NCI-H1417 (cell line): ENCODE data around the gene C17orf107.
A peak's percentile ranks its signal among the peaks of the same experiment; 100 is the strongest.

ENCODE experiments used
- DNase-seq, 3 experiments: peaks; one replicate each; lab custom pipeline; 2025; lab: John Stamatoyannopoulos, UW

The C17orf107 gene

DNA sequence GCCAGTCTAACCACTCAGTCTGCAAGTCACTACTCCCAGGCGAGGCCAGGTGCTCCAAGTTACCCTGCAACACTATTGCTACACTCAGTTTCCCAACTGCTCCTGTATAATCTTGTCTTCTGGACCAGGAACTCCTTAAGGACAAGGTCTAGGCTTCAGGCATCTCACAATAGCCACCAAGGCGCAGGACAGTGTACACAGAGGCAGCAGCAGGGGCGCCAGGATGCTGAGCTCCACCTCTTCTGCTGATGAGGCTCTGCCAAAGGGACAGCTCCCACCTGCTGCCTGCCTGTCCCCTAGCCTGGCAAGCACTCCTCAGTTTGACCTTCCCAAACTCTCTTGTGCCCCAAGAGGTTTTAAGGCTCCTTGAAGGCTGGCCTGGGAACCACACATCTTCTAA is 37.1 kb downstream of the C17orf107 start:
- DNase-seq: no peak

DNA sequence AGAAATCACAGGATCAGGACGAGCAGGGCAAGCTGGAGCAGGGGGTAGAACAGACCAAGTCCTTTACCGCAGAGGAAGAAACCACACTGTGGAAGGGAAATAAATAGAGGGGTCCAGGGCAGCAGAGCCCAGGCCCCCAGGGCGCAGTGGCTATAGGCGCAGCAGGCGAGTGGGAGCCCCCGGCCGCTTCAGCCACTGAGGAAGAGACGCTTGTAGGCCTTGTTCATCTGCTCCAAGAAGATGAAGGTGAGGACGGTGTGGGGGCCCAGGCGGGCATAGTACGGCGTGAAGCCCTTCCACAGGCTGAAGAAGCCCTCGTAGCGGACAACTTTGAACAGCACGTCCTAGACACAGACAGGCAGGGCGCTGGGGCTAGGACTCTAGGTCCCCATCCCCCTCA is 38.2 kb downstream of the C17orf107 start:
- DNase-seq: no peak

DNA sequence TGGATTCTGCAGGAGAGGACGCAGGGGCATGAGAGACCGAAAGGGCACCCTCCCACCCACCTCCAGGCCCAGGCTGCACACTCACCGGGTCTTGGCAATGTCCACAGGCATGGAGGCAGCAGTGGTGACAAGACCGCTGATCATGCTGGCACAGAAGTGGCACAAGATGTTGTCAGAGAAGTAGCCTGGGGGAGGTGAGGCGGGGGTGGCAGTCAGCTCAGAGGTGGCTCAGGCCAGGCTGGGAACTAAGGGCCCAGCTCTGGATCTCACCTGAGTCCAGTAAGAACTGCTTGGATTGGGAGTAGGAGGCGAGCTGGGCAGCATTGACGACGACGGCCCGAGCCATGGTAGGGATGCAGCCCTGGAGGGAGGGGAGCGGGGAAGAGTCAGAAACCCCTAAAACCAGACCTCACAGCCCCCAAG is 38.7 kb downstream of the C17orf107 start:
- no peak for DNase-seq

DNA sequence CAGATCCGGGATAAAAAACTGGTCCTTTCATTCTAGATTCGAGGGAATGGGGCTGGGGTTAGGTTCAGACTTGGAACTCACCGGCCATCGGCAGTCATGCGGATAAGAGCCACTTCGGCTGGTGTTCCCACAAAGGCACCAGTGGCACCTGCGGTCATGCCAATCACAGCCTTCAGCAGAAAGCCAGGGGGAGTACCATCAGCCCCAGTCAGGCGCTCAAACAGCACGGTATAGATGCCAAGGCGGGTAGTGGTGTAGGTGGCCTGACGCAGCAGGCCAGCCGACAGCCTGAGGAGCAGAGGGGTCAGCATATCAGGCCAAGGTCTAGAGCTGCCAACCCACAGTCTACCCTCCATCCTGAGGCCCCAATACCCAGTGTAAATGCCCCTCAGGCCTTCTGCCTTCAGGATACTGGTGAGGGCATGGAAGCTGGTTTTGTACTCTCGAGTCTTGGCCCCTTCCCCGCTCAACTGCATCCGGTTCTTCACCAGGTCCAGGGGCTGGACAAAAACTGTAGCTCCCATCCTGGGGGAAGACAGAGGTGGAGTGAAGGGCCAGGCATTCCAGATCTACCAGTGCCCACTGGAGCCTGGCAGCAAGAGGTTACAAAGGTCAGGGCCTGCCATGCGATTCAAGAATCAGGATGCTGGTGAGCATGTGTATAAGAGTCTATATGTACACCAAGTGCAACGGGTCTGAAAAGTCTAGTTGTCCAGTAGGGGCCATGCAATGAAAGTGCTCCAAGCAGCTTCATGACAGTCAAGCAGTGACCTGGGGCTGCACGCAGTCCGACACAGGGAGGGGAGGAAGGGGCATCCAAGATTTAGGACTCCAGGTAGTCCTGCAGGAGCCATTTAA is 39.6 kb downstream of the C17orf107 start:
- peak in 1 of 3 experiments; percentile 8 for DNase-seq

DNA sequence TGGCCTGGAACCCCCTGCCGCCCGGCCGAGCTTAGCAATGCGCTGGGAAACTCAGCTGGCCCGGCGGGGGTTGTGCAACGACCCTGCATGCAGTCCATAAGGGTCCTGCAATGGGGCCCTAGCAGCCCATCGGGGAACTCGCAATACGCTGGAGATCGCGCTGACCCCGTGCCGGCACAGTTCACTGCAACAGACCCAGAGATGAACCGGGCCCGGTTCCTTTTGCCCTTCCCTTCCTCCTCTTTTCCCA is 40.1 kb downstream of the C17orf107 start:
- no peak for DNase-seq

DNA sequence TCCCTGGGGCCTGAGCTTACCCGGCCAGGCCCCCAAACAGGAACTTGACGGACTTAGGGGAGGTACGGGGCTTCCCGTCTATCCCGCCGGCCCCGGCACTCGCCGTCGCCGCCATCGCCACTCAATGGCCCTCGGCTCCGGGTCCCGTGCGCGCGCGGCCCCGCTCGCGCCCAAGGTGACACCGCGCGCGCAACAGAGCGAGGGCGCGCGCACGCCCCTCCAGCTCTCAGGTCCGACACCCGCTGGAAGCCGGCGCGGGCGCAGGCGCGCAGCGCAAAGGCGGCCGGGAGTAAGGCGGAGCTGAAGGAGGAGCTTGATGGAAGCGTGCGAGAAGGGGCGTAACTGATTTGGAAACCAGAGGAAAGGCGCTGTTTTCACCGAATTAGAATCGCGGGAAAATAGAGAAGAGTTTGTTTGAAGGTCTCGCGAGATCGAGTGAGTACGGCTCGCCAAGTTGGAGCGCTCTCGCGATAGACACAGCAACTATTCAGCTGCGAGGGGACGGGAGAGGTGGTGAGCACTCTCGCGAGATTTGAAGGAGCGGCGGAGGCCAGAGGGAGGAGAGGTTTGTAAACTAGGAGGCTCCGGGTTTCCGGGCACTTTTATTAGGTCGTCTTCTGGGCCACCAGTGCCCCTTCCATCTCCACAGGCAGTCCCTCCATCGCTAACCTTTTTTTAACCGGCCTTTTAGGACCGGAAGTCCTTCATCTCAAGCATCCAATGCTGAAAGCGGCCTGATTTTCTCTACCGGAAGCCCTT is 40.6 kb downstream of the C17orf107 start, which contains the start of the genes RNF167 and SLC25A11:
Gene RNF167 (plus strand): TSS at position 473 of the 759 bp plus-strand sequence. CDS start 642 bp downstream, outside the sequence.
Gene SLC25A11 (minus strand): TSS at position 251 of the 759 bp plus-strand sequence. CDS start 136 bp downstream, at position 115.
- DNase-seq: peak; percentile 98 to 99 (median 98)

DNA sequence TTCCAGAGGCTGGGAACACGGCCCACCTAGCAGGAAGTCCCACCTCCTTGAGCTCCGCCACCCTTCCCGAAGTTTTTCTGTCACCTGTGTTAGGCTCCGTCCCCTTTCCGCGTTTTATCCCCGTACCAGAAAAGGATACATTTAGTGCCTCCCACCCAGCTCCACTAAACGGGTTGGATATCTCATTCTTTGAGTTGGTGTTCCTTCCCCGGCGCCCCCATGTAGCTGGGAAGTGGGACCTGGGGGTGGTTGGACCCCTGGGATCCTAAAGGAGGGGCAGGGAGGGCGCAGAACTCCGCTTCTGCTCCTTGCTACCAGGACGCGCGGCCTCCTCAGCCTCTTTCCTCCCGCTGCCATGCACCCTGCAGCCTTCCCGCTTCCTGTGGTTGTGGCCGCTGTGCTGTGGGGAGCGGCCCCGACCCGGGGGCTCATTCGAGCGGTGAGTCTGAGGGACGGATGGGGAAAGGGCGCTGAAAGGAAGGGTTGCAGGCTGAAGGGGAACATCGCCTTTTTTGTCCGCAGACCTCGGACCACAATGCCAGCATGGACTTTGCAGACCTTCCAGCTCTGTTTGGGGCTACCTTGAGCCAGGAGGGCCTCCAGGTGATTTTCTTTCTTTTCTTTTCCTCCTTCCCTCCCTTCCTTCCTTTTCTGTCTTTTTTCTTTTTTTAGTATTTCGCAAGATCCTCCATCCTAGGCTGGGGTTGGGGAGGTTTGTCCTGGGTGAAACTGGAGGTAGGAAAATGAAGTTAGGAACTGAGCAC is 41.4 kb downstream of the C17orf107 start:
- DNase-seq: no peak

DNA sequence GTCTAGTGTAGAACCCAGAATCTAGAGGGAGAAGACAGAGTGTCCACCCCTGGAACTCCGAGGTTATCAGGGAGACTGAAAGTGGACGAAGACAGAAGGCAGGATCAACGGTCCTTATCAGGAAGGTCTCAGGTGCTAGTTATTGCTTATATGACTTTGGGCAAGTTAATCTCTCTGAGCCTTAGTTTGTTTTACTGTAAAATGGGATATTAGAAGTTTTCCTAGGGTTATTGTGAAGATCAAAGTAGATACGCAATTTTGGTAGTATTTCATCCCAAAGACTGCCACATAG is 41.9 kb downstream of the C17orf107 start:
- DNase-seq: no peak

DNA sequence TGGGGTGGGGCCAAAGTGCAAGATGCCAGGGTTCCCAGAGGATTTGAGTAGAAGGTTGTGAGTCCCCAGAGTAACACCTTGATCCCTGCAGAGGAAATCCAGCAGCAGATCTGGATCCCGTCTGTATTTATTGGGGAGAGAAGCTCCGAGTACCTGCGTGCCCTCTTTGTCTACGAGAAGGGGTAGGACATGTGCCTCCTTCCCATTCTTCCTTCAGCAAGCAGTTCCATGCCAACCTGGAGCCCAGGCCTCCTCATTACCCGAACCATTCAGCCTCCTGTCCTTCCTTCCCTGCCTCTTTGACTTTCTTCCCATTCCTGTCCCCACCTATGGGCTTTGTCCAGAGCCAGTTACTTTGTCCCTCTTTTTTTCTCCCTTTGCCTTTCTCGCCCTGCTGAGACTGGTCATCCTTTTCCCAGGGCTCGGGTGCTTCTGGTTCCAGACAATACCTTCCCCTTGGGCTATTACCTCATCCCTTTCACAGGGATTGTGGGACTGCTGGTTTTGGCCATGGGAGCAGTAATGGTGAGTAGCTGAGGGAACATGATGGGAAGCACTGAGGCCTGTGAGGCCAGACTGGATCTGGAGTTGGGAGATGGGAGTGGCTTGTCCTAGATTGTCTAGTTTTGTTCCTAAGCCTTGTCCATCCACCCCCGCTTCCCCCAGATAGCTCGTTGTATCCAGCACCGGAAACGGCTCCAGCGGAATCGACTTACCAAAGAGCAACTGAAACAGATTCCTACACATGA is 43.6 kb downstream of the C17orf107 start:
- DNase-seq: no peak

DNA sequence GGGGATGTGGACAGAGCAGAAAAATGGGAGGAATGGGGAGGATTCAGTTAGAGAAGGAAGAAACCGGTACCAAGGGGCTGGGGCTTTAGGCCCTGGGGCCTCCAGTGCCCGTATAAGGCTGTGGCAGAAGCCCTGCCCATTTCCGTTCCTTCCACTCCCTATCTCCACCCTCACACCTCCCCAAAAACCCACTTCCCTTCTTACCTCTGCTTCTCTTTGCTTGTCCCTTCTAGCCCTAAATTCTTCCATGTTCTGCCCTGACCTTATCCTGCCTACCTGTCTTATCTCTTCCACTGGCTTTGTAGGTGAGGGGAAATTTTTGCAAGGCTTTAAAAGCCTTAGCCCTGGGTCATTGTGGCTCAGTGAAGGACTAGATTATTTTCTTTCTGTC is 44.8 kb downstream of the C17orf107 start:
- no peak for DNase-seq

DNA sequence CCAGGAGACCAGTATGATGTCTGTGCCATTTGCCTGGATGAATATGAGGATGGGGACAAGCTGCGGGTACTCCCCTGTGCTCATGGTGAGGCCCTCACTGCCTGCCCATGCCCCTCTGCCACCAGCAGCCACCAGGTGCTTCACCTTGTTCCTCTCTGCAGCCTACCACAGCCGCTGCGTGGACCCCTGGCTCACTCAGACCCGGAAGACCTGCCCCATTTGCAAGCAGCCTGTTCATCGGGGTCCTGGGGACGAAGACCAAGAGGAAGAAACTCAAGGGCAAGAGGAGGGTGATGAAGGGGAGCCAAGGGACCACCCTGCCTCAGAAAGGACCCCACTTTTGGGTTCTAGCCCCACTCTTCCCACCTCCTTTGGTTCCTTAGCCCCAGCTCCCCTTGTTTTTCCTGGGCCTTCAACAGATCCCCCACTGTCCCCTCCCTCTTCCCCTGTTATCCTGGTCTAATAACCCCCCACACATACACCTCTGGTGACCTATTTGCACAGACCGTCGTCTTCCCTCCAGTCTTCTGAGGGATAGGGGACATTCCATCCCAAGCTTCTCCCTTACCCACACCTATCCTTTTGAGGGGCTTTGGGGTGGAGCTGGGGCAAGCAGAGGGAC is 45.3 kb downstream of the C17orf107 start:
- no peak for DNase-seq

DNA sequence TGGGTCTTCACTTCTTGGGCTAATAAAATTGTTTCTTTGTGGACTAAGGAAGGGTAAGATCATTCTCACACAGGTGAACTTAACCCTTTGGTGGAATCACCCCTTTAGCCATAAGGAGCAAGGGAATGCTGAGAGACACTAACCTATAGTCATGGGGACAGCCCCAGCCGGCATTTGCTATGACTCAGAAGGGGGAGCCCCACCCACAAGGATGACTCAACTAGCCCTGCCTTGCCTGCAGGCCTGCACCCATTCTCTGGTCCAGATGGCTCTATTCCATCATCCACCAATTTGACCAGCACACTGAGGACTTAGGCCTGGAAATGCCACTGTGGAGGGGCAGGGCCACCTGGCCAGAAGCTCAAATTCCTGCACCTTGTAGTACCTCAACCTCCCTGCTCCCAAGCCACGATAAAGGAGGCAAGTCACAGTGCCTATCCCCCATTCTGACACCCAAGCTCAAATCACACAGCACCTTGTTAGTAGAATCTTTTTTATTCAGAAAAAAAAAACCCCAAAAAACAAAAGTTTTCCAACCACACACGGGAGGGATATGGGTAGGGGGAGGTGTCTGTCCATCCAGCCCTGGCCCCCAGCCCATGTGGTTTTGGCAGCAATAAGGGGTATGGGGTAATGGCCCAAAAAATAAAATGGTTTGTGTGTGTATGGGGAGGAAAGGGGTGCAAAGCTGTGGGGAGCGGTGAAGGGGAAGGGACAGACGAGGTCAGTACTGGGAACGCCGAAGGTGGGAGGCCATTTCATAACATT is 46.0 kb downstream of the C17orf107 start:
- peak in 1 of 3 experiments; percentile 38 for DNase-seq

DNA sequence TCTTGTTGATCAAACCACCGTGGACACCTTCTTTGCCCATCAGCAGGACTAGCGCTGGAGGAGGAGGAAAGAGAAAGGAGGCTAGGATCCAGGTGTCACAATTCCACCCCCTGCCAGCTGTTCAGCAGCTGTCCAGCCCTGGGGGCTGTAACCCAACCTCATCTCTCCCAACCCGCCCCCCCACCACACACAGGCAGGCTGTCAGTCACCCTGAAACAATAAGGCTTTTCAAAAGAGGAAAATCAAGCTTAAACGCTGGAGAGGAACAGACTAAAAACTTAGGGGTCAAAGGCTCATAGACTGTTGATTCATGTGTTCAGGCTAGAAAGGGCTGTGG is 46.6 kb downstream of the C17orf107 start:
- DNase-seq: no peak

DNA sequence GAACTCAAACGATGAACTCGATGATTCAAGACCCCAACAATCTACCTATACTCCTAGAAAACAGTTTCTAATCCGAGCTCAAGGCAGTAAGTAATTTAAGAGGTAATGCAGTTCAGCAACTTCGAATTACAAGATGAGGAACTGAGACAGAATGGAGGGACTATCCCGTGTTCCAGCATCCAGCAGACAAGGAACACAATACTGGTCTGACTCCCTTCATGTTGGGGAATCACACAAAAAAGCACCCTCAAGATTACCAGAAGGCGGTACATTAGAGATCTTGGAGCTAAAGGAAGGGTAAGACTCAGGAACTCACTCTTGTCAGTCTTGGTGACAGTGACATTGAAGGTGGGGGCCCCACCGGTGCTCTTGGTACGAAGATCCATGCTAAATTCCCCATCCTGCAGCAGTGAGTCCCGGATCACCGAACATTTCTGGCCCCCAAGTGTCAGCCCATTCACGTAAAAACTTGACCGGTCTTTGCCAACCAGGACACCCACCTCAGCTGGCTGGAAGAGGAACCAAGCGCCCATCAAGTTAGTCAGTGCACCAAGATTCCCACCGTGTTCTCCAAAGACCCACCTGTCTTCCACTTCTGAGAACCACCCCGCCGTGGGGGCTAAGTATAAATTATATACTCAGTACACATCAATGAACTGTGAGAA is 47.1 kb downstream of the C17orf107 start:
- DNase-seq: peak in 1 of 3 experiments; percentile 8

DNA sequence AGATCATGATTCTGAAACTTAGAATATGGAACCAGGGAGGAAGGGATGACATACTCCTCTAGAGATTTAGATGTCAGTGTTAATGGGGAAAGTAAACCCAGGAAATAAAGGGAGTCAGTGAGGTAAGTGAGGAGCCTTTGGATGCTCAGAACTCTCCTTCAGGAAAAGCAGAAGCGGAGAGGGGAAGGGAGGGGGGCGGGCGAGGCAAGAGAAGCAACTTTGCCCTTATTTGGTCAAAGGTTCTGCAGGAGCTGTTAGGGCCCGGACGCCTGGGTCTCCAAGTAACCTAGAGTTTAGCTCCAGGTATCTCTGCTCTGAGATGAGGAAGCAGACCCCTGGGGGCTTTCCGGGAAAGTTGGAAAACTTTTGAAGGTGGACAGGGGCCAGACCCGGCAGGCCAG is 47.7 kb downstream of the C17orf107 start:
- no peak for DNase-seq

DNA sequence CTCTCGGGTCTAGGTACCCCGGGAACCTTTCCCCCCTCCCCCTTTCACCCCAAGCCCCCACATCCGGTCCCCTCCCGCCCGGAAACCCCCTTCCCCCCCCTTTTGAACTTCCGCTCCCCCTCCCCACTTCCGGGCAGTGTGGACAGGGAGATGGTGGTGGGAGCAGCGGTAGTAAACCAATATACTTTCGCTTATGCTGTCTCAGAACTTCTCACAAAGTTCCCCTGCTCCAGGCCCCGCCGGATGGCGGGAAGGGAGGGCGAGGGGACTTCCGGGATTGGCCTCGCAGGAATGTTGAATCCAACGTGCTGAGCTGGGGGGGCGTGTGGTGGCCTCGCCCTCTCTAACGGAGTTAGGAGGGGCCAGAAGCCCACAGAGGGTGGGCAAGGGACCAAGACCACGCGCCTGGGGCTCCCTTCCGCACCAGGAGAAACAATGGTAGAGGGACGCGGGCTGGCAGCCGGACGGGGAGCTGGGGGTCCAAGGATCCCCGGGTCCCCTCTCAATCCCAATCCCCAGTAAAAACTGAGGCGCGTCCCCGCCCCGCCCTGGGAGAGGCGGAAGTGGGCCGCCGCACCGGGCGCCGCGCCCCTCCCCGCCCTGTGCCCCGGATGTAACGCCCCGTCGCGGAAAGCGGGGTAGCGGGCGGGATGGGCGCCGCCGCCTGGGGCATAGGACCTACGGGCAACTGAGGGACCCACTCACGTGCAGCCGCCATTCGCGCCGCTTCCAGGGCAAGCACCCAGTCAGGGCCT is 48.3 kb downstream of the C17orf107 start:
- peak in 2 of 3 experiments; percentile 48 to 49 for DNase-seq

DNA sequence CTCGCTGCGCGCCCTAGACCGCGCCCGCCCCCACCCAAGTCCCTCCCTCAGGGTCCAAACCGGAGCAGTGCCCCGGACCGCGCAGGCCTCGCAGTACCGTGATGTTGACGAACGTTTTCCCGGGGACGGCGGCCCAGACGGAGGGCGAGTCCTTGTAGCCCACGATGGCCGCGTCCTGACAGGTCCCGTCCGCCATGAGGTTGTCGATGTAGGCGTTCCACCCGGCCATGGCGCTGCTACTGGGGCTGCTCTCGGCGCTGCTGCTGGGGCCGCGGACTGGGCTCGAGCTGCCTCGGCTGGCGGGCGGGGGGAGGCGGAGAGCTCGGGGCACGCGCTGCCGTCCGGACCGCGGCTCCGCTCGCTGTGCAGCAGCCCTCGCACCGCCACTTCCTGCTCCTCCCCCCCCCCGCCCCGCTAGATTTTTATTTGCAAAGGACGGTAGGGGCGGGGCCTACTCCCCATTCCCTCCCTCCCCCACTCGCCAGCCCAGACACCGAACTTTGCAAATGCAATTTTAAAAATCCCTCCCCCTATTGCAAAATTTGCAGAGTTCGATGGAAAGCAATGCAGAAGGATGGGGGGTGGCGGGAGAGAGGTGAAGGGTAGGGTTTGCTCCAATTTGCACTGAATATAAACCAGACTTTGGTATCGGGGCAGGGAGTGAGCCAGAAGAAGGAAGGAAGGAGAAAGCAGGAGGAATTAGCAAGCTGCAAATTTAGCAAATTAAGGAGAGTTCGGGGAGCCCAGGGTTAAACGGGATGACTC is 49.0 kb downstream of the C17orf107 start, which contains the start of gene PFN1:
Gene PFN1 (minus strand): TSS at position 365 of the 765 bp plus-strand sequence. CDS start 136 bp downstream, at position 229.
- DNase-seq: peak; percentile 64 to 77 (median 69)

DNA sequence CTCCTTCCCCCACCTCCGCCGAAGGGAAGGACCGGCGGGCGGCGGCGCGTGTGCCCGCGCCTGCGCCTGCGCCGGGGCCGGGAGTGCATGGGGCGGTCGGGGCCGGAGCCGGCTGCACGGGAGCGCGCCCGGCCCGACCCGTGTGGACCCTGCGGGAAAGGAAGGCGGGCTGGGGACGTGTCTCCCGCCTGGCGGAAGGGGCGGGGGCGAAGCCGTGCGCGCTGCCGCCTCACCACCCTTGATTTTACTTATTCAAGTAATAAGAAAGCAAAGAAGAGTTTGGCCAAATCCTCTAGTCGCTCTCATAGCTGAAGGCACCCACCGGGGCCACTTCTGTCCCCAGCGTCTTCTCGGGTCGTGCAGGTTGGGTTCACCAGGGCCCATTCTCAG is 49.6 kb downstream of the C17orf107 start:
- peak; percentile 63 to 80 (median 75) for DNase-seq
